CD4-positive, alpha-beta T cell treated with Interleukin-12 subunit alpha and Interleukin-12 subunit beta, for 1 hour (primary cell): ENCODE data around the gene BRPF1.

Experiments used
- DNase-seq: peaks from one replicate; pipeline ENCODE4 v3.0.0-alpha.2; 2020

Gene BRPF1

DNA sequence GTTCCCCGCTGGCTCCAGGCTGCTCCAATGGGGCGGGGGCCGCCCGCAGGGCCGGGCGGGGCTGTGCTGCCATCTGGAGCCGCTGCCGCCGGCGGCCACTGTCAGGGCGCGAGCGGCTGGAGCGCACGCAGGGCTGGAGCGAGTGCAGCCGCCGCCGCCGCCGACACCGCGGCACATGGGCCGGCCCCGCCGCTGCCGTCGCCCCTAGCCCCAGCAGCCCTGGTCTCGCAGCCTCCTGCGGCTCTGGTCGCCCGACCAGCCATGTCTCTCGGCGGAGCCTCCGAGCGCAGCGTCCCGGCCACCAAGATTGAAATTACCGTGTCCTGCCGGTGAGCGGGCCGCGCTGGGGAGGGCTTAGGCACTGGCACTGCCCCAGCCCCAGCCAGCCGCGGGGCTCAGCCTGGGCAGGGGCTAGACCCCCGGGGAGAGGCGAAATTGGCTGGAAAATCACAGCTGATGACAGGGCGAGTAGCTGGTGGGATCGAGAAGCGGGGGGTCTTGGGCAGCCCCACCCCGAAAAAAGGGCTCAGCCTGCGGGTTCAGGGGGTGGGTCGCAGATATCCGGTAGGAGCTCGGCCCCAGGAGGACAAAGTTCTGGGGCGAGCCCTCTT lies 27.7 kb upstream of the BRPF1 start, which contains the start of gene CPNE9:
TSS of gene CPNE9 (plus strand) at position 98 of the 611 bp plus-strand sequence. CDS start at position 262, 164 bp downstream.
- no peak for DNase-seq

DNA sequence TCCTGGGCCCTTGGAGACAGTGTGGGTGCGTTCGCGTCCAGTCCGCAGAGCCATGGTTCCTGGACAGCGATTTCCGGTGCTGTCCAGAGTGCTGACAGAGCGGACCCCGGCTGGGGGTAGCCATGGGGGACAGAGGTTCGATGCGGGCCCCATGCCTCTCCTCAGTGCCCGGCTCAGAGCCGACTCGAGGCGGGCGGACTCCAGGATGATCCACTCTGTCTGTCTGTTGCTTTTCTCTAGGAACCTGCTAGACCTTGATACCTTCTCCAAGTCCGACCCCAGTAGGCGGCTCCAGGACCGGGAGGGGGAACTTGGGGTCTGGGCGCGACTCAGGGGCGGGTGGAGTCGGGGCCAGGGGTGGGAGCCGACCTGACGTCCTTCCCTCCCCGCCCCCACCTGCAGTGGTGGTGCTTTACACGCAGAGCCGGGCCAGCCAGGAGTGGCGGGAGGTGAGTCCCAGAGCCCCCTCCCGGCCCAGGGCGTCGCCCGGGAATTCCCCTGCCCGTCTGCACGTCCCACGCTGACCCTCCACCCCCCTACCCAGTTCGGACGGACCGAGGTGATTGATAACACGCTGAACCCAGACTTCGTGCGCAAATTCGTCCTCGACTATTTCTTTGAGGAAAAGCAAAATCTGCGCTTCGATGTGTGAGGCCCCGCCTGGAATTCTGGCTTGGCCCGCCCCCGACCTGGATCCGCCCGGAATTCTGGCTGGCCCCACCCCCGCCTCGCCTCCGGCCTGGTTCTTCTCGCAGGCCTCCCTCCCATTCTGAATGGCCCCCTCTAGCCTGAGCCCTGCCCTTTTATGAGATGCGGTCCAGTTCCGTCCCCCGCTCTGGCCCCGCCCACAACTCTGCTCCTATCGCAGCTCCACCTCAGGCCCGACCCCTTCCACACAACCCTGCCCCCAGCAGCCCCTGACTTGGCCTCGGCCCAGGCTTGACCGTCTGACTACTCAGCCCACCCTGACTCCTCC lies 26.9 kb upstream of the BRPF1 start:
- DNase-seq: peak; percentile 20

DNA sequence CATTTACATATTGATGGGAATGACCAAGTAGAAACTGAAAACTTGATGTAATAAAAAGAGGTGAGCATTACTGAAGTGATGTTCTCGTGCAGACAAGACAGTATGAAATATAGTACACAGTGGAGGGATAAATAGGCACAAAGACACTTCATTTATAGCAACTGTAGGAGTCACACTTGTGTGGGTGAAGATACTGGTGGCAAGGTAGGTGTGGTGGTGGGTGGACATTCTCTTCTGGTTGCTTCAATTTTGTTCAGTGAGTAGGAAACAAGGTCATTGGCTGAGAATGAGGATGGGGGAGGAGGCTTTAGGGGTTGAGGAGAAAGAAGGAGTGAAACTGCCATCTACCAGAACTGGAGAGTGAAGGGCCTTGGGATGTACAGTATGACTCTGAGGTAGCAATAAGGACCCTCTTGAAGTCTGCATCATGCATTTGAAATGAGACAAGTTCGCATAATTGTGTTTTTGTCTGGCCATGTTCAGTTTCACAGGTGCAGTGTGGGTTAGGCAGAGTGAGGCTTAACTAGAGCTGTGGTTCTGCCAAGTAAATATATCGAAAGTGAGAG lies 21.3 kb upstream of the BRPF1 start:
- DNase-seq: no peak

DNA sequence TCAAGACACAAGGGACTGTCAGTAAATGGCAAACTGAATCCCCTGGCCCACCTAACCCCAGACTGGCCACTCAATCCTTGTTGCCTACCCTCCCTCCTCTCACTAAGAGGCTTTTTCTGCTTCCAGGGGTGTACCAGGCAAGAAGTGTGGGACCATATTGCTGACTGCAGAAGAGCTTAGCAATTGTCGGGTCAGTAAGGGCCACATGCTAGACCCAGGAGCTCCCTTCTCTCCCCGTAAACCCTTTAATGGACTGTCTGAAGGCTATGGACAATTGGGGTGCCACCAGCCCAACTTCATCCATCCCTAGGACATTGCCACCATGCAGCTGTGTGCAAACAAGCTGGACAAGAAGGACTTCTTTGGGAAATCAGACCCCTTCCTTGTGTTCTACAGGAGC lies 19.1 kb upstream of the BRPF1 start:
- no peak for DNase-seq

DNA sequence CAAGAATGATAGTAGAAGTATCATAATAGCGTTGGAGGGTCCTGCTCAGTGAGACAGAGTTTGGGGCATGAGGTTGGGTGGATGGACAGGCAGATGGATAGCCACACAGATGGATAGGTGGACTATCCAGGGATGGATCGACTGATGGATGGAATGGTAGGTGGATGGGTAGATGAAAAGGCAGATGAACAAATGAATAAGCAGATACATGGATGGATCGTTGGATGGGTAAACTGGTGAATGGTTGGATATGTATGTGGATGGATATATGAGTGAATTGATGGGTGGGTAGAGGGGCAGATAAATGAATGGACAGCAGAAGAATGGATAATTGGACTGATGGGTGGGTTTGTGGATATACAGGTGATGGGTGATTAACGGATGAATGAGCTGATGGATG lies 18.4 kb upstream of the BRPF1 start:
- no peak for DNase-seq

DNA sequence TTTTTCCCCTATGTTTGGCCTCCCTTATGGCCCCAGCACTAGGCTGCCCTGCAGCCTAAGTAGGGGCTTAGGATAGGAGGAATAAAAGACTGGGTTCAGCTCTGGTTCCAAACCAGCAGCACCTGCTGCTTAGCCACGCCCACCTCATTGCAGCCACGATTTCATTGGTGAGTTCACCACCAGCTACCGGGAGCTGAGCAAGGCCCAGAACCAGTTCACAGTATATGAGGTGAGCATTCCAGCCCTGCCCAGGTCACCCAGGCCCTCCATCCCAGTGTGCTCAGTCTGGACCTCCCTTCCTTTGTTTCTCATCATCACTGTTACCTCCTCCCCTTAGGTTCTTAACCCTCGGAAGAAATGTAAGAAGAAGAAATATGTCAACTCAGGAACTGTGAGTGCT lies 16.4 kb upstream of the BRPF1 start:
- DNase-seq: no peak

DNA sequence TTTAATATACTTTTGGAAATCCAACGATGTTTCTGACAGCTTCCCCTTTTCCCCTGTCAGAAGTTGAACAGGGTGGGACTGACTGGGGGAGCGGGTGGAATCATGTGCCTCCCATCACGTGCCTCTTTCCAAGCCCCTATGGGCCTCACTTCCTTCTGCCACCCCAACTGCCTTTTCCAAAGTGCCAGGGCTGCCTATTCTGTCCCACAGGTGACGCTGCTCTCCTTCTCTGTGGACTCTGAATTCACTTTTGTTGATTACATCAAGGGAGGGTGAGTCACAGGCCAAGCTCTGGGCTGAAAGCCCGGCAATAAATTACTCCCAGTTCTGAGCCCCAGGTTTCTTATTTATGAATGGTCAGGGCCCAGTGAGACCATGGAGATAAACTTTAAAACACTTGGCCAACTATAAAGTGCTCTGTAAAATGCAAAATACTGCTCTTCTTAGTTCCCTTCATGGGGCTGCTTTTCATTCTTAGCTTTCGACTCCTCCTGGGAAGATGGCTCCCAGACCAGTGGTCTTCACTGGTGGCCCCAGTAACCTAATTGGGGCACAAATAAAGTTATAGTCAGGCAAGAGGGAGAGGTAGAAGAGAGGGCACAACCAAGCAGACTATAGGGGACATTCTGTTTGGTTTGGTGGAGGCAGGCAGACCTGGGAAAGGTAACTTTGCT lies 15.6 kb upstream of the BRPF1 start:
- DNase-seq: peak; percentile 38

DNA sequence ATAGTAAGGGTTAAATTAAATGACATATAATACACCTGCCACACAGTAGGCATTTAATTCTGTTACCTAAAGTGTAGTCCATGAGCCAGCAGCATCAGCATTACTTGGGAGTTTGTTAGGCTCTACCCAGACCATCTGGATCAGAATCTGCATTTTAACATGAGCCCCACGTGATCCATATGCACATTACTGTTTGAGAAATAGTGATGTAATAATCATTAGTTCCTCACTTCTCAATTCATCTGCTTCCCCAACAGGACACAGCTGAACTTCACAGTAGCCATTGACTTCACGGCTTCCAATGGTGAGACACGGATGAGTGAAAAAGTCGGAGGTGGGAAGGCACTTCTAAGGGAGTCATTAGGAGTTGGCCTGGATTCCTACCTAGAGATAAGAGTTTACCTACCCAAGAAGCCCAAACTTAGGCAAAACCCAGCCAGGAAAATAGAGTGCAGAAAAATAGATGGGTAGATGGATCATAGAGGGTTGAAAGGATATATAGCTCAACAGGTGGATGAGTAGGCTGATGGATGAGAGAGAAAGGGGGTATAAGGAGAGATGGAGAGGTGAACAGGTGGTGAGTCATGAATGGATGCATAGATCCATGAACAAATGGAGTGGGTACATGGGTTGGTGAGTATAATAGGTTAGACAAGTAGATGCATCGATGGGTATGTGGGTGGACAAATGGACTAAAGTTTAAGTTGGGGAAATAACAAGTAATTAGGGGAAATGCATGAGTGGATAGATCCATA lies 14.6 kb upstream of the BRPF1 start:
- DNase-seq: no peak

DNA sequence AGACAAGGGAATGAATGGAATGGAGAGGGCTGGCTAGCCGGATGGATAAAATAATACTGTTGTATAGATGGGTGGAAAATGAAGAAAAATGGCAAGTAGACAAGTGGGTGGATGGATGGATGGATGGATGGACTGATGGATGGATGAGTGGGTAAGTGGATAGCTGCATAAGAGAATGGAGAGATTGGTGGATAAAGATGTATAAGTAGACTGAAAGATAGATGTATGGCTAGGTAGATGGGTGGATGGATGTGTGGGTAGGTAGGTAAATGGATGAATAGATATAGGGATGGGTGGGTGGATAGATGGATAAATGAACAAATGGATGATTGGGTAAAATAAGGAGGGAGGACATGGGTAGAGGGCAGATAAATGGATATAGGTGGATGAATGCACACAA lies 14.0 kb upstream of the BRPF1 start:
- DNase-seq: no peak

DNA sequence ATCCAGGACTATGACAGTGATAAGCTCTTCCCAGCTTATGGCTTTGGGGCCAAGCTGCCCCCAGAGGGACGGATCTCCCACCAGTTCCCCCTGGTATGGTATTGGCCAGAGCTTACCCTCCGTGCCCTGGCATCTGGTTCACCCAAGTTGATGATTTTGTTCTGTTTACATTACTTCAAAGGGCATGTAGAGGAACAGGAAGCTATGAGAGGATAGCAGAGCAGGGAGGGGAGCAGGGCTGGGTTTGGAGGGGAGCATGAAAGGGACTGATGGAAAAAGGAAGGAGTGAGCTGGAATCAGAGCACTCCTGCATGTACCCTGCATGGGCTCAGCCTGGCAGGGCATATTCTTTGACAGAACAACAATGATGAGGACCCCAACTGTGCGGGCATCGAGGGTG lies 13.4 kb upstream of the BRPF1 start:
- DNase-seq: no peak

DNA sequence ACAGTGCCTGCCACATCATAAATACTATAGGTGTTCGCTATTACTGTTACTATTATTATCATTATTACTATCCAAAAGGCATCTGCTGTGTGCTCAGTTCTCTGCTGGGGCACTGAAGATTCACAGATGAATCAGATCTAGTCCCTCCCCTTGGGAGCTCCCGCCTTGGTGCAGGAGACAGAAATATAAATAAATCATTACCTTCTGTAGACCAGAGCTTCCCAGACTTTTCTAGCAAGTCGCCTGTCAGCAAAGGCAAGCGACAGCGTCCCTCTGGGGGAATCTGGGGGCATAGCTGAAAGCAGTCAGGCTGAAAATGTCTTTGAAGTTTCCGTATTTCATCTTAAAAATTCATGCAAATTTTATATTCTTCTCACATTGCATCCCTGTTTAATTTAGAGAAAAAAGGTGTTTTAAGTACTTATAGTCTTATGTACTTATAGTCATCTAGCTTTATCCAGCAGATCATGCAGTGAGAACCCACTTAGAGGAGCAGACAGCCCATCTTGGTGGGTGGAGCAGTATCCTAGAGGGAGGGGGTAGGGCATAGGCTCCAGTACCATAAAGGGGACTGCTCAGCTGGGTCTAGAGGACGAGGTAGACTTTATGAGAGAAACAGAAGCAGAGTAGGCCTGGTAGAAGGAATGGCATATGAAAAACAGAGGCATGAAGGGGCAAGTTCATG lies 10.4 kb upstream of the BRPF1 start:
- no peak for DNase-seq

DNA sequence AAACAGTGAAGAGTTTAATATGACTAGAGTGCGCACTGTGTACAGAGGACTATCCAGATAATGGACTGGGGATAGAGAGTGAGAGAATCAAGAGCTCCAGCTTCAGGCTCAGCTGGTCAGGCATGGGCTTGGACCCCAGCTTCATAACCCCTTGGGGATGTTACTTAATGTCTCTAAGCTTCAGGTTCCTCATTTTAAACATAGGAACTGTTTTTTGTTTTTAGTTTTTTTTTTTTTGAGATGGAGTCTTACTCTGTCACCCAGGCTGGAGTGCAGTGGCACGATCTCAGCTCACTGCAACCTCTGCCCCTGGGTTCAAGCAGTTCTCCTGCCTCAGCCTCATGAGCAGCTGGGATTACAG lies 9.9 kb upstream of the BRPF1 start:
- no peak for DNase-seq

DNA sequence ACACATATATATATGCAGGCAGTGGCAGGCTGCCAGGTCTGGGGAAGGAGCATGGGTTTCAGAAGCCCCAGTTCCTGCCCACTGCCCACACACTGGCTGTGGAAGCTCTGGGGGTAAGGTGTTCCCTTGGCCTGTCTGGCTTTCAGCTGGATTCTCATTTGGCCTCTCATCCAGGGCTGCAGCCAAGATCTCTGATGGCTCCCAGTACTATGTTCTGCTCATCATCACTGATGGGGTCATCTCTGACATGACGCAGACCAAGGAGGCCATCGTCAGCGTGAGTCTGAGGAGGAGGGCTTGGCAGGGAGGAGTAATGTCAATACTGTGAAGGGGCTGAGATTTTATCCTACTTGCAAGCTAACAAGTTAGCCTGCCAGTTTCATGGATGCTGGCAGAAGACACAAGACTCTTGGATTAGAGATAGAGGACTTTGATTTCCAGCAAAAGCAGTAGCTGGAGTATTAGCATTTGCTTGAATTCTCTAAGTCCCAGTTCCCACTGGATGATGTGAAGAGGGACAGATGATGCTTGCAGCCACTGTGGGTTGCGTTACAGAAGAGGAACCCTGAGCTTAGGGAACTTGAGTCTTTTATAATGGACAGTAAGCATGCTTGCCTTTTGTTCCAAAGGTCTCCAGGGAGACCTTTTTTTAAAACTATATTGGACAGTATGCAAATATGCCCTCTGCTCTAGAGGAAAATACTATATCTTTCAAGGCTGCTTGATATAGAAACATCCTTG lies 5.6 kb upstream of the BRPF1 start:
- no peak for DNase-seq

DNA sequence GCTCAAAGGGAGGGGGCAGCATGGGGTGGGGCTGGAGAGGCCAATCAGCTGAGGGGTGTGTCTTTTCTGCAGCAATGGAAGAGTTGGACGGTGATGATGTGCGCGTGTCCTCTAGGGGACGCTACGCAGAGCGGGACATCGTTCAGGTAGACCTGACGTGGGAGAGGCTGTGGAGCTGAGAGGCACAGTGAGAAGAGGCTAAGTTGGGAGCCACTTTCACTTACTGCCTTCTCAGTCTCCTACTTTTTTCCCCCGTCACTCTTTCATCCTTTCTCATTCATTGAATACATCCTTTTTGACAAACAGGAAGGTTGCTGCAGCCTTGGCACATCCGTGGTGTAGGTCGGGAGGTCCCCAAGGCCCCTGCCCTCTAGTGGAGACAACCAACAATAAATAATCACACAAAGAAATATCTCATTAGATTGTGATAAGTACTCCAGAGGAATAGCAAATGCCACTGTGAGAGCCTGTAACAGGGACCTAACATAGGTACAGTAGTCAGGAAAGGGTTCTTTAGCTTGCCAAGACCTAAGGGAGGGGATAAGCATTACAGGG lies 4.4 kb upstream of the BRPF1 start:
- DNase-seq: peak; percentile 73

DNA sequence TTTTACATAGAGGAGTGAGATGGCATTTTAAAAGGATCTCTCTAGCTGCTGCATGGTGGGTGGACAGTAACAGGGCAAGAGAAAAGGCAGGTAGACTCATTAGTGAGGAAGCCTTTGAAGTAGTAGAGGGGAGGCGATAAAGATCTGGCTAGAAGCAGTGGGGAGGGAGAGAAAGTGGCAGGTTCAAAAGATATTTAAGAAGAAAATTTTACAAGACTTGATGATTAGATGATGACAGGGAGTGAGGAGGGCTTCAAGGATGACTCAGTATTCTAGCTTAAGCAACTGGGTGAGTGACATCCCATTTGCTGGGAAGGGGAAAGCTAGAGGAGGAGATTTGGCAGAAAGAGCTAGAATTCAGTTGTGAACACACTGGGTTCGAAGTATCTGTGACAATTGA lies 3.8 kb upstream of the BRPF1 start:
- no peak for DNase-seq

DNA sequence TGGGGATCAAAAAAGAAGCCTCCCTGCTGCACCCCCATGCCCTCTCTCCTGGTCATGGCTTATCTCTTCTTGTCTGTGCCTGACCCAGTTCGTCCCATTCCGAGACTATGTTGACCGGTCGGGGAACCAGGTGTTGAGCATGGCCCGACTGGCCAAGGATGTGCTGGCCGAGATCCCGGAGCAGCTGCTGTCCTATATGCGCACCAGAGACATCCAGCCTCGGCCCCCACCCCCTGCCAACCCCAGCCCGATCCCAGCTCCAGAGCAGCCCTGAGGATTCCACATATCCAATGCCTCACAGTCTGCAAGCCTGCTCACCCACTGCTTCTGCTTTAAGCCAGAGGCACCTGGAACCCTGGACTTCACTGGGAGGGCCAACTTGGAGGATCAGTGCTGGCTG lies 2.1 kb upstream of the BRPF1 start:
- no peak for DNase-seq

DNA sequence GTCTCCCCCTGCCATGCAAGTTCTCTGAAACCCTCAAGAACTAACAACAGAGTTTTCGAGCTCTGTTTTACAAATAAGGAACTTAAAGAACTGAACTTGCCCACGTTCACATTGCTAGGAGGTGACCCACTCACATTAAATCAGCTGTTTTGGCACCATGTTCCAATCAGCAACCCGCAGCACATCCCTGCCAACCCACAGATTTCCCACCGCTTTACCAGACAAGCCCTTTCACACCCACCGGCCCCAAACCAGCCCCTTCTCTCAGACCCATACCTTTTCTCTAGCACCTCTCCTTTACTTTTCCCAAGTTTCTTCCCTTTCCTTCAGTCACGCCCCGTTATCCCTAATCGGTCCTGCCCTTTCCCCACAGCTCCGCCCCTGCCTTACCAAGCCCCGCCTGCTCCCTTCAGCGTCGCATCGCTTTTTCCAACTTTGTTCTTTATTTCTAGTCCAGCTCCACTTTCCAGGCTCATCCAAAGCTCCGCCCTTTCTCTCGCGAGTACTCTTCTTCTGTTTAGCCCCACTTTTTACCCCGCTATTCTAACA lies 804 bp upstream of the BRPF1 start:
- no peak for DNase-seq

DNA sequence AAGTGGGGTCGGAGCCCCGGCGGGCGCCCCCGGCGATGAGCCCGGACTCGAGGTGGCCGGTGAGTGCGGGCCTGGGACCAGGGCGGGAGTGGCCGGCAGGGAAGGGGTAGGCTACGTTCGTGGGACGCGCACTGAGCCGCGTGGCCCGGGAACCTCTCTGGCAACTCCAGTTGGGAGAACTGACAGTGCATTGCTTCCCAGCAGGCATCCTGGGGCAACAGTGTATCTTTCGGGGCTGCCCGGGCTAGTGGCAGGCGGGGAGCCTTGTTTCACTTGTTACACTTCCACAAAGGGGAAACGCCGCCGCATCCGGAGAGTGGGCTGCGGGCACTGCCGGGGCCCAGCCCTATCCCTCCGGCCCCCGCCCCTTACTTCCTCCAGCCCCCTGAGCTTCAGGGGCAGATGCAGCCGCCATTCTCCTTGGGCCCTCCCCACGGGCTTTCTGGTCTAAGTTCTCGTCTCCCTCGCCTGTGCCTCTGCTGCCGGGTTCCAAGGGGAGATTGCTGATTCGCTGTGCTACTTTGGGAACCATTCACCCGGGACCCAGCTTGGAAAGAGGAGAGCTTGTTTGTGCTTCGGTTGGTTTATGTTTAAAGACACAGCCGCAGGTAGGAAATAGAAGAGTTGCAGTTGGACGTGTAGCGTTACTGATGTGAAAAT lies 675 bp downstream of the BRPF1 start:
- peak; percentile 58 for DNase-seq

DNA sequence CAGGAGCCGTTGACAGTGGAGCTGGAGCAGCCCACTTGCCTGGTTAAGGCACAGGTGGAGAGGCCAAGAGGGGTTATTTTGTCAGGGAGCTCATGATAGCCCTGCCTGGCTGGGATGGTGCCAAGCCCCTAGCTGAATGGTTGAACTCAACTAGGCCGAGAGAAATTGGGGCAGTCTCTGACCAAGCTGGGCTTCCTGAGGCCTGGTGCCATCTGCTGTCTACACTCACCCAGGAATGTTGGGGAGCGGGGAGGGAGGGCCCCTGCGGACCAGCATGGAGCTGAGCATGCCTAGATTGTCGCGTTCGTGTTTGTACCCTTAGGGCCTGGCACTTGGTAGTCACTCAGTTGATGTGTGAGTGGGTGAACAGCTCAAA lies 1.2 kb downstream of the BRPF1 start:
- no peak for DNase-seq

DNA sequence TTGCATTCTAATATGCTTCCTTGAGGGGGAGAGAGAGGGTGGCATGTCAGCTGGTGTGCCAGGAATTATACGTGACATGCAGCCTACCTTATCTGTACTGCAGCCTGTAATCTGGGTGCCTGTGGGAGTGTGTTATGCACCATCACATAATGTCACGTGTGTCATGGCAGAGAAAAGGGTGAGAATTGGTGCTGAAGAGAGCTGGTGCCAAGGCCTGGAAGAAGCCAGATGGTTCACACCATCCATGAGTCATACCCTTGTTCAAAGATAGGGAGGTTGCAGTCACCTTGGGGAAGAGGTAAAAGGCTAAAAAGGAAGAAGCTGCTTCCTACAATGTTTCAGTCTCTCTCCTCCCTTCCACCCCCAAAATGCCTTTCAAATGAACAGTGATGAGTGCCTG lies 5.3 kb downstream of the BRPF1 start:
- no peak for DNase-seq
